AG09319 (cell line): Measurements from ENCODE around the gene UNC93A.

ENCODE experiments used
- DNase-seq: peaks from one replicate; pipeline ENCODE4 v3.0.0-alpha.2; 2010; ENCODE audit warnings: low read depth; ENCODE audit errors: extremely low read depth
- CTCF ChIP-seq: IDR thresholded peaks from 2 replicates; pipeline ENCODE4 v1.5.1; 2011; ENCODE audit warnings: low read depth, mild to moderate bottlenecking, inconsistent platforms, low read length, moderate library complexity

The UNC93A gene

GRCh38 chr6:167300902-167301777 is 10.0 kb downstream of the UNC93A start:
- no peak for TF ChIP-seq CTCF
- no peak for DNase-seq

- no peak for TF ChIP-seq CTCF
- DNase-seq: no peak
These were observed 11.0 kb downstream of the UNC93A start for GRCh38 chr6:167302074-167302473.

GRCh38 chr6:167302796-167303195 is 11.7 kb downstream of the UNC93A start:
- DNase-seq: no peak
- no peak for TF ChIP-seq CTCF

- TF ChIP-seq CTCF: no peak
- DNase-seq: no peak
These were observed 12.8 kb downstream of the UNC93A start for GRCh38 chr6:167303675-167304625.

- DNase-seq: no peak
- TF ChIP-seq CTCF: no peak
These were observed 13.8 kb downstream of the UNC93A start for GRCh38 chr6:167304912-167305311.

GRCh38 chr6:167305796-167306195 is 14.7 kb downstream of the UNC93A start:
- no peak for DNase-seq
- no peak for TF ChIP-seq CTCF
